IPS-20b (cell line): ENCODE data around the gene STPG4.

Experiments
- H3K27ac ChIP-seq: one replicate; pipeline ENCODE4 v1.5.1; 2013; ENCODE audit warnings: low read length
- H3K27me3 ChIP-seq: 2 replicates; pipeline ENCODE4 v1.6.1; 2013; ENCODE audit warnings: mild to moderate bottlenecking, low read length, inconsistent platforms; ENCODE audit not compliant: insufficient read depth
- H3K36me3 ChIP-seq: 2 replicates; pipeline ENCODE4 v1.6.1; 2013; ENCODE audit warnings: low read depth, mild to moderate bottlenecking, inconsistent platforms, low read length, moderate library complexity; ENCODE audit not compliant: insufficient read depth
- H3K4me1 ChIP-seq: 2 replicates; pipeline ENCODE4 v1.6.1; 2013; ENCODE audit warnings: mild to moderate bottlenecking, control low read depth, inconsistent platforms, low read length, moderate library complexity; ENCODE audit not compliant: insufficient read depth
- H3K4me3 ChIP-seq: 2 replicates; pipeline ENCODE4 v1.5.1; 2013; ENCODE audit warnings: mild to moderate bottlenecking, low read length, inconsistent platforms
- H3K9ac ChIP-seq: 2 replicates; pipeline ENCODE4 v1.6.1; 2013; ENCODE audit warnings: low read depth, mild to moderate bottlenecking, inconsistent platforms, low read length, moderate library complexity
- H3K9me3 ChIP-seq: 2 replicates; pipeline ENCODE4 v1.6.1; 2013; ENCODE audit warnings: mild to moderate bottlenecking, low read depth, low read length, inconsistent platforms; ENCODE audit not compliant: insufficient read depth

The STPG4 gene

GRCh38 chr2:47043142-47043890 is 111.8 kb downstream of the STPG4 start:
- H3K4me3 ChIP-seq, result no peak overlapping the region
- no peak overlapping the region for H3K27ac ChIP-seq
- H3K4me1 ChIP-seq, result peaks cover 20% of the 10 kb centered on the region
- H3K27me3 ChIP-seq, result no peaks in the 10 kb centered on the region
- H3K36me3 ChIP-seq, result peaks cover 12% of the 10 kb centered on the region; the same call in 1 of the 2 replicates
- H3K9me3 ChIP-seq, result no peaks in the 10 kb centered on the region
- 0 out of 2 replicates have a peak overlapping the region, but pooled peaks have one; percentile 27 for H3K9ac ChIP-seq

DNA sequence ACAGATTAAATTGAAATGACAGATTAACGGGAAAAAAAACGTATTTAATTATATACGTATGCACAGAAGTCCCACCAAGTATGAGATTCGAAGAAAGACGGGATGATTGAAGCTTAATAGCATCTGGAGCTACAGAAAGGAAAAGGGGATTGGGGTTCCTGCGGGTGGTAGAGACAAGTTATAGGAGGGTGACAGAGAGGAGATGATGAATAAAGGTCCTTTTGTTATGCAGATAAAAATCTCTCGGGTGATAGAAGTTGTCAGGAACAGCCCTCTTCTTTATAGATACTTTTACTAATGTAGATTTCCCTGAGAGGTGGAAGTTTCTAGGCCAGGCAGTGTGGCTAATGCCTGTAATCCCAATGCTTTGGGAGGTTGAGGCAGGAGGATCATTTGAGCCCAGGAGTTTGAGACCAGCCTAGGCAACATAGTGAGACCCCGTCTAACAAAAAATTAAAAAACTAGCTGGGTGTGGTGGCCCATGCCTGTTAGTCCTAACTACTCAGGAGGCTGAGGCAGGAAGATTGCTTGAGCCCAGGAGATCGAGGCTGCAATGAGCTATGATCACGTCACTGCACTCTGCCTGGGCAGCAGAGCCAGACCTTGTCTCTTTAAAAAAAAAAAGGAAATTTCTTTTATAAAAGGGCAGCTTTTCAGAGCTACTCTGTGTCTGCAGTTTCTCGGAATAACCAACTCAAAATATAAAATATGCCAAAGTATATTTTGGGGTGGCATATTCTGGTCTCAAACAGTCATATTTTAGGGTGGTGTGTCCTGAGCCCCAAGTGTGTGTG is 113.0 kb downstream of the STPG4 start:
- no peak overlapping the region for H3K27ac ChIP-seq
- H3K9me3 ChIP-seq, result no peaks in the 10 kb centered on the region
- H3K9ac ChIP-seq, result no peak overlapping the region
- no peak overlapping the region for H3K4me3 ChIP-seq
- H3K4me1 ChIP-seq, result peaks cover 20% of the 10 kb centered on the region
- peaks cover 12% of the 10 kb centered on the region; the same call in 1 of the 2 replicates for H3K36me3 ChIP-seq
- no peaks in the 10 kb centered on the region for H3K27me3 ChIP-seq

DNA sequence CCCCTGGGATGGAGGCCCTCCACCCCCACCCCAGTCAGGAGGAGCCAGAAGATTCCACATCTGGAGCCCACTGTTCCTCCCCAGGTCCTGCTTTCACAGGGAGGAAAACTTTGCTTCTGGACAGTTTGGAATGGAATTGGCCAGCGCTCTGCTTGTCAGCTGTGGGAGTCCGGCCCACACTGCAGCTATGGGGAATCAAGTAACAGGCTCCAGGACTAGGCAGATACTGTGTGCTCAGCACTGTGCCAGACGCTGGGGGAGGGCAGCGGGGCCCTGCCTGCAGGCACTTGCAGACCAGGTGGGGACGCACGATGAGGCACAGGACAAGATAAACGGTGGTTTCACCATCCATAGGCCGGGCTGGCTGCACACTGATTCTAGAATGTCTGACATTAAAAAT is 114.0 kb downstream of the STPG4 start:
- no peak overlapping the region for H3K4me3 ChIP-seq
- no peaks in the 10 kb centered on the region for H3K9me3 ChIP-seq
- H3K36me3 ChIP-seq, result 0 out of 2 replicates have a peak, but pooled peaks cover 3% of the 10 kb centered on the region
- H3K4me1 ChIP-seq, result peaks cover 20% of the 10 kb centered on the region
- H3K27me3 ChIP-seq, result no peaks in the 10 kb centered on the region
- no peak overlapping the region for H3K9ac ChIP-seq
- no peak overlapping the region for H3K27ac ChIP-seq

GRCh38 chr2:47040651-47041050 is 114.5 kb downstream of the STPG4 start:
- Histone ChIP-seq H3K27ac (no peak overlapping the region), H3K4me1 (peaks cover 23% of the 10 kb centered on the region), H3K36me3 (no peaks in the 10 kb centered on the region)

DNA sequence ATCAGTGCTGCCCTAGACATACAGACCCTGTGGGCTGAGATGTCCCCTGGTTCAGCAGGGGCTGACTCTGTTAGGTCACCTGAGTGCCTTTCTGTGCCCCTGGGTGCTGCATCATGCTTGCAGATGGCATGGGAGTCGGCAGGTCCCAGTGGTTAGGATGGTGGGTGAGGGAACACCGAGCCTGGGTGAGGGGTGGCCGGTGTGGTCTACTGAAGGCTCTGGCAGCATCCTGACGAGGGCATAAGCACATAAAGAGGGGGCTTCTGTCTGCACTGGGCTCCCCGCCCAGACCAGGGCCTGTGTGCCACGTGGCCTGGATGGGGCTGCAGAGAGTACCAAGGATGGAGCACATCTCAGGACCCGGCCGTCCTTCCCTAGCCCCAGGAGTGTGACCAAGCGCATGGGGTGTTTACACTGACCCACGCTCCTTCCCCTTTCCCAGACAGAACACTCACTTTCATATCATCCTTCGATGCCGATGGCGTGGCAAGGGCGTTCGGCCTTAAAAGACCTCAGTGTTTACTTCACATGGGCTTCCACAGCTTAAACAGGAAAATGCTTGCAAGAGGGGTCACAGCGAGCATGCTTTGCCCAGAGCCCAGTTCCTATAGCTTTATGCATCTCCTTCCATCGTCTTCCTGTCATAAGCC is 115.1 kb downstream of the STPG4 start:
- Histone ChIP-seq H3K27ac (no peak overlapping the region), H3K4me3 (no peak overlapping the region), H3K27me3 (no peaks in the 10 kb centered on the region), H3K4me1 (peaks cover 28% of the 10 kb centered on the region), H3K9me3 (no peaks in the 10 kb centered on the region), H3K9ac (no peak overlapping the region), H3K36me3 (no peaks in the 10 kb centered on the region)

More at GRCh38 chr2:47040651-47041050, 114.5 kb downstream of the STPG4 start:
- Histone ChIP-seq H3K27me3 (no peaks in the 10 kb centered on the region), H3K9me3 (no peaks in the 10 kb centered on the region), H3K9ac (no peak overlapping the region), H3K4me3 (no peak overlapping the region)

GRCh38 chr2:47039489-47039870 is 115.6 kb downstream of the STPG4 start:
- peaks cover 33% of the 10 kb centered on the region for H3K4me1 ChIP-seq
- H3K27ac ChIP-seq, result no peak overlapping the region
- no peaks in the 10 kb centered on the region for H3K9me3 ChIP-seq
- H3K27me3 ChIP-seq, result no peaks in the 10 kb centered on the region
- no peak overlapping the region for H3K4me3 ChIP-seq
- H3K36me3 ChIP-seq, result no peaks in the 10 kb centered on the region
- H3K9ac ChIP-seq, result no peak overlapping the region

- Histone ChIP-seq H3K4me3 (no peak overlapping the region), H3K27me3 (no peaks in the 10 kb centered on the region), H3K9me3 (no peaks in the 10 kb centered on the region), H3K36me3 (no peaks in the 10 kb centered on the region), H3K9ac (no peak overlapping the region), H3K27ac (no peak overlapping the region), H3K4me1 (peaks cover 38% of the 10 kb centered on the region)
Measured at GRCh38 chr2:47038656-47039488, 116.2 kb downstream of the STPG4 start.

DNA sequence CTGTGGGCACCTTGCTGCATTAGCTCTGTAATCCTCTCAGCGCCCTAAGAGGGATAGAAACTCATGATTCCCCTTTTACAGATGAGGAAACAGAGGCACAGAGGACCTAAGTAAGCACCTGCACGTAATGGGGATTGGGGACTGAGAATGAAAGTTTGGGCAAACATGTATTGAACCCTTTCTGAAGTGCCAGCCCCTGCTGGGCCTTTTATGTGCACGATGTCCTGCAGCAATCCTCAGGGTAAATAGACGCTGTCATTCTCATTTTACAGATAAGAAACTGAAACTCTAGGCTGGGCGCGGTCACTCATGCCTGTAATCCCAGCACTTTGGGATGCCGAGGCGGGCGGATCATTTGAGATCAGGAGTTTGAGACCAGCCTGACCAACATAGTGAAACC is 117.4 kb downstream of the STPG4 start:
- Histone ChIP-seq H3K36me3 (no peaks in the 10 kb centered on the region), H3K27me3 (no peaks in the 10 kb centered on the region), H3K4me3 (no peak overlapping the region), H3K4me1 (peaks cover 35% of the 10 kb centered on the region), H3K27ac (no peak overlapping the region), H3K9me3 (no peaks in the 10 kb centered on the region), H3K9ac (no peak overlapping the region)
